ENCODE data around the gene MTA1. TPM values are rescaled to one million over a fixed set of nuclear protein-coding genes. Genes with fewer than 3 reads are reported as not detected.

Gene MTA1
- polyA plus RNA-seq, 2 of the 4 experiments (the other 2 are of a cell fraction) = 46.8 to 86.7 TPM

DNA sequence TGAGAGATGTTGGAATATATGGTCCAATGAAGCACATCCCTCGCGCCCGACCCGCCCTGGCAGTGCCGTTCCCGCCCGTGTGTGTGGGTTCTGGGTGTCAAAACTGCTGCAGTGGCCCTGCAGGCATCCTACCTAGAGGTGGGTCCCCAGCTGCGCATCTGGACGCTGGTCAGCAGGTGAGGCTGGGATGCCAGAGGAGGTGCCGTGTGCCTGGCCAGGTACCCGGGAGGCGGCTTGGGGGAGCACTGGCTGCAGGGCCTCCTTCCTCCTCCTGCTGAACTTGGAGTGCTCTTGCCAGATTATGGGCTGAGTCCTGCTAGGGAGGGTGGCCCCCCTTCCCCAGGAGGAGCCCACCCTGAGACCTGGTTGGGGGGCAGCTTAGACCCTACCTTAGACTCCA, 5.2 kb downstream of the MTA1 start:
- TF ChIP-seq TP53 (CRISPR knock-in tag; IDR thresholded peaks at IDR 0.05) (no peak), ZNF302 (CRISPR knock-in tag; IDR thresholded peaks at IDR 0.05) (no peak), FOSB (CRISPR knock-in tag; IDR thresholded peaks at IDR 0.05) (no peak), RAD21 (conservative IDR thresholded peaks at IDR 0.05 in 1 of 2, IDR thresholded peaks at IDR 0.05 in 1 of 2) (no peak), FOSL2 (IDR thresholded peaks at IDR 0.05) (no peak), FOSL2 (CRISPR knock-in tag; IDR thresholded peaks at IDR 0.05) (no peak), ATOH8 (CRISPR knock-in tag; IDR thresholded peaks at IDR 0.05; ENCODE audit: low read depth) (no peak), PHF8 (IDR thresholded peaks at IDR 0.05; ENCODE audit: borderline replicate concordance, low read depth) (no peak), MYC (IDR thresholded peaks at IDR 0.05; ENCODE audit: borderline replicate concordance, low read length) (no peak), BHLHE40 (IDR thresholded peaks at IDR 0.05; ENCODE audit: low read depth, low read length) (no peak), MAFK (IDR thresholded peaks at IDR 0.05; ENCODE audit: partially characterized antibody) (no peak), ZC3H11A (IDR thresholded peaks at IDR 0.05) (no peak), HOXB5 (CRISPR knock-in tag; IDR thresholded peaks at IDR 0.05) (no peak), TFCP2L1 (CRISPR knock-in tag; IDR thresholded peaks at IDR 0.05) (no peak), KDM1A (IDR thresholded peaks at IDR 0.05; ENCODE audit: low read depth) (no peak), ELK1 (IDR thresholded peaks at IDR 0.05; ENCODE audit: low read depth, low read length) (no peak), HES2 (IDR thresholded peaks at IDR 0.05) (no peak), CEBPB (IDR thresholded peaks at IDR 0.05) (no peak), HDAC2 (IDR thresholded peaks at IDR 0.05) (no peak)
- TF ChIP-seq, protein P1, sequence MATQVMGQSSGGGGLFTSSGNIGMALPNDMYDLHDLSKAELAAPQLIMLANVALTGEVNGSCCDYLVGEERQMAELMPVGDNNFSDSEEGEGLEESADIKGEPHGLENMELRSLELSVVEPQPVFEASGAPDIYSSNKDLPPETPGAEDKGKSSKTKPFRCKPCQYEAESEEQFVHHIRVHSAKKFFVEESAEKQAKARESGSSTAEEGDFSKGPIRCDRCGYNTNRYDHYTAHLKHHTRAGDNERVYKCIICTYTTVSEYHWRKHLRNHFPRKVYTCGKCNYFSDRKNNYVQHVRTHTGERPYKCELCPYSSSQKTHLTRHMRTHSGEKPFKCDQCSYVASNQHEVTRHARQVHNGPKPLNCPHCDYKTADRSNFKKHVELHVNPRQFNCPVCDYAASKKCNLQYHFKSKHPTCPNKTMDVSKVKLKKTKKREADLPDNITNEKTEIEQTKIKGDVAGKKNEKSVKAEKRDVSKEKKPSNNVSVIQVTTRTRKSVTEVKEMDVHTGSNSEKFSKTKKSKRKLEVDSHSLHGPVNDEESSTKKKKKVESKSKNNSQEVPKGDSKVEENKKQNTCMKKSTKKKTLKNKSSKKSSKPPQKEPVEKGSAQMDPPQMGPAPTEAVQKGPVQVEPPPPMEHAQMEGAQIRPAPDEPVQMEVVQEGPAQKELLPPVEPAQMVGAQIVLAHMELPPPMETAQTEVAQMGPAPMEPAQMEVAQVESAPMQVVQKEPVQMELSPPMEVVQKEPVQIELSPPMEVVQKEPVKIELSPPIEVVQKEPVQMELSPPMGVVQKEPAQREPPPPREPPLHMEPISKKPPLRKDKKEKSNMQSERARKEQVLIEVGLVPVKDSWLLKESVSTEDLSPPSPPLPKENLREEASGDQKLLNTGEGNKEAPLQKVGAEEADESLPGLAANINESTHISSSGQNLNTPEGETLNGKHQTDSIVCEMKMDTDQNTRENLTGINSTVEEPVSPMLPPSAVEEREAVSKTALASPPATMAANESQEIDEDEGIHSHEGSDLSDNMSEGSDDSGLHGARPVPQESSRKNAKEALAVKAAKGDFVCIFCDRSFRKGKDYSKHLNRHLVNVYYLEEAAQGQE (IDR thresholded peaks at IDR 0.05) = no peak
- TF ChIP-seq, protein P2, sequence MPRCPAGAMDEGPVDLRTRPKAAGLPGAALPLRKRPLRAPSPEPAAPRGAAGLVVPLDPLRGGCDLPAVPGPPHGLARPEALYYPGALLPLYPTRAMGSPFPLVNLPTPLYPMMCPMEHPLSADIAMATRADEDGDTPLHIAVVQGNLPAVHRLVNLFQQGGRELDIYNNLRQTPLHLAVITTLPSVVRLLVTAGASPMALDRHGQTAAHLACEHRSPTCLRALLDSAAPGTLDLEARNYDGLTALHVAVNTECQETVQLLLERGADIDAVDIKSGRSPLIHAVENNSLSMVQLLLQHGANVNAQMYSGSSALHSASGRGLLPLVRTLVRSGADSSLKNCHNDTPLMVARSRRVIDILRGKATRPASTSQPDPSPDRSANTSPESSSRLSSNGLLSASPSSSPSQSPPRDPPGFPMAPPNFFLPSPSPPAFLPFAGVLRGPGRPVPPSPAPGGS (IDR thresholded peaks at IDR 0.05) = no peak
- Histone ChIP-seq H3K27ac (no peak overlapping the region), H3K4me1 (peaks cover 13% of the 10 kb centered on the region; the same call in 2 of the 3 replicates), H3K9me3 (no peaks in the 10 kb centered on the region), H3K4me2 (no peak overlapping the region), H3K4me3 (no peak overlapping the region)
- DNase-seq (ENCODE audit: low read depth in 1 of 2, low spot score in 1 of 2) (no peak), FAIRE-seq (no peak), ATAC-seq (no peak)
- POLR2A ChIA-PET = no interaction called here
- 94% methylated on average over 9 of the region's 12 CpGs for WGBS (ENCODE audit: missing lambda C conversion rate)
- CTCF ChIA-PET = interaction anchor here (0.9 to 1.2 kb wide), 2 partner anchors 23 to 56 kb away, joined by 3 to 5 read pairs; no protein-coding TSS in a partner anchor

DNA sequence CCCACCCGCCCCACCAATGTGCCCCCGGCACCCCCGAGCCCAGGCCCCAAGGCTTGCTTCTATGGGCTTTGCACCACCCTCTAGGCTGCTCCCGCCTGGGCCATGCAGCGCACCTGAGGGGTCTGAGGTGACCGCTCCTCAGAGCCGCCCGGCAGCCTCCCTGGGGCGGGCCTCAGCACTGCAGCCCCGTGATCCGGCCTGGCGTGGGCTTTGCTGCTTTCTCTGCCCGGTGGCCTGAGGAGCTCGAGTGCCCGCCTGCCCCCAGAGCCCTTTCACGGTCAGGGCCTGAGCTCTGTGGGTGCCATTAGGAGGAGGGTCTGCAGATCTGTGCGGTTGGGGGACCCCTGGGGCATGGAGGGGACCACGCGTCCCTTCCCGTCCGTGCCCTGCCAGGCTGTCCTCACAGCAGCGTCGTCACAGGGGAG, 6.2 kb downstream of the MTA1 start:
- Histone ChIP-seq H3K4me2 (no peak overlapping the region), H3K4me1 (peaks cover 23% of the 10 kb centered on the region), H3K4me3 (no peak overlapping the region), H3K27ac (no peak overlapping the region), H3K9me3 (no peaks in the 10 kb centered on the region)
- CTCF ChIA-PET = interaction anchor here (1.4 kb wide), 1 partner anchor 10 kb away, joined by 3 read pairs; no protein-coding TSS in a partner anchor
- WGBS (ENCODE audit: missing lambda C conversion rate) = over 99% methylated on average over 17 of the region's 23 CpGs
- ATAC-seq = no peak
- FAIRE-seq = no peak
- no peak for DNase-seq (ENCODE audit: low read depth in 1 of 2, low spot score in 1 of 2)
- POLR2A ChIA-PET = no interaction called here
- TF ChIP-seq RAD21 (conservative IDR thresholded peaks at IDR 0.05 in 1 of 2, IDR thresholded peaks at IDR 0.05 in 1 of 2) (no peak), EHMT2 (IDR thresholded peaks at IDR 0.05; ENCODE audit: low read depth) (no peak), E2F6 (IDR thresholded peaks at IDR 0.05; ENCODE audit: borderline replicate concordance, low read depth) (no peak), JUNB (IDR thresholded peaks at IDR 0.05) (no peak), EHF (CRISPR knock-in tag; IDR thresholded peaks at IDR 0.05) (no peak), HDAC2 (IDR thresholded peaks at IDR 0.05) (no peak), ZSCAN20 (CRISPR knock-in tag; IDR thresholded peaks at IDR 0.05) (no peak), CBX2 (IDR thresholded peaks at IDR 0.05; ENCODE audit: borderline replicate concordance, low read depth) (no peak), SREBF2 (IDR thresholded peaks at IDR 0.05) (no peak), HOXA7 (CRISPR knock-in tag; IDR thresholded peaks at IDR 0.05) (no peak), CBX8 (IDR thresholded peaks at IDR 0.05) (no peak), KDM5A (IDR thresholded peaks at IDR 0.05) (no peak), FOSB (CRISPR knock-in tag; IDR thresholded peaks at IDR 0.05) (no peak)
- TF ChIP-seq, protein P2 (IDR thresholded peaks at IDR 0.05) = no peak
